Thyroid gland (tissue), 4 donors: ENCODE measurements around the gene POU3F3. TPM values are rescaled to one million over a fixed set of nuclear protein-coding genes. Genes with fewer than 3 reads are reported as not detected.
A peak's percentile ranks its signal among the peaks of the same experiment; 100 is the strongest.

ENCODE experiments used
- DNase-seq, 2 donors: peaks; one replicate each; pipeline ENCODE4 v3.0.0-alpha.2; 2019
- H3K27ac ChIP-seq, 3 donors: fragments of 200-600 bp; sonication (generic); 1 replicate in 2 of 3; 2 replicates in 1 of 3; pipeline ENCODE4 v1.5.1; 2016 to 2019; ENCODE audit warnings: mild to moderate bottlenecking in 1 of 3, moderate library complexity in 1 of 3
- H3K27me3 ChIP-seq: fragments of 200-600 bp; sonication (generic); one replicate; pipeline ENCODE4 v1.5.1; 2019
- H3K36me3 ChIP-seq, 2 donors: fragments of 200-600 bp; sonication (generic); one replicate each; pipeline ENCODE4 v1.5.1; 2016 to 2019
- H3K4me1 ChIP-seq, 2 donors: fragments of 200-600 bp; sonication (generic); one replicate each; pipeline ENCODE4 v1.5.1; 2017 to 2019
- H3K4me3 ChIP-seq, 3 donors: fragments of 200-600 bp; sonication (generic); replicated peaks in 1 of 3; 1 replicate in 2 of 3; 2 replicates in 1 of 3; pipeline ENCODE4 v1.5.1; 2016; ENCODE audit warnings: mild to moderate bottlenecking in 1 of 3
- H3K9me3 ChIP-seq: fragments of 200-600 bp; sonication (generic); one replicate; pipeline ENCODE4 v1.5.1; 2017
- CTCF ChIP-seq, 6 experiments: fragments of 200-600 bp in 3 of 6; fragments of 450-650 bp in 3 of 6; sonication (generic) in 3 of 6; IDR thresholded peaks; one replicate each; pipeline ENCODE4 v1.5.1; 2016 to 2019; ENCODE audit warnings: antibody characterized with exemption in 6 of 6, mild to moderate bottlenecking in 2 of 6, inconsistent platforms in 1 of 6, moderate library complexity in 1 of 6
- POLR2A ChIP-seq, 2 donors: fragments of 450-650 bp; IDR thresholded peaks; one replicate each; pipeline ENCODE4 v1.6.1; 2017; ENCODE audit warnings: antibody characterized with exemption in 2 of 2, mild to moderate bottlenecking in 2 of 2, moderate library complexity in 1 of 2
- WGBS, 2 donors: methylation state at CpG; one replicate each; pipeline ENCODE4 v1.1.5; 2017; 5-methylcytosine and 5-hydroxymethylcytosine counted together
- intact Hi-C: fragments of 100-400 bp; cut with DNase I; formaldehyde crosslinking; loops from one replicate; pipeline ENCODE4 v1.15.1; 2023
- total RNA-seq, 4 donors: library from RNA; depleted of rRNA; stranded (reverse); fragments of >200 nt; gene quantifications; one replicate each; pipeline ENCODE4 v1.2.3, GENCODE V29; 2016

POU3F3 gene
- total RNA-seq, 4 donors from 2014 or later: 0.22 TPM; not detected in 3

DNA sequence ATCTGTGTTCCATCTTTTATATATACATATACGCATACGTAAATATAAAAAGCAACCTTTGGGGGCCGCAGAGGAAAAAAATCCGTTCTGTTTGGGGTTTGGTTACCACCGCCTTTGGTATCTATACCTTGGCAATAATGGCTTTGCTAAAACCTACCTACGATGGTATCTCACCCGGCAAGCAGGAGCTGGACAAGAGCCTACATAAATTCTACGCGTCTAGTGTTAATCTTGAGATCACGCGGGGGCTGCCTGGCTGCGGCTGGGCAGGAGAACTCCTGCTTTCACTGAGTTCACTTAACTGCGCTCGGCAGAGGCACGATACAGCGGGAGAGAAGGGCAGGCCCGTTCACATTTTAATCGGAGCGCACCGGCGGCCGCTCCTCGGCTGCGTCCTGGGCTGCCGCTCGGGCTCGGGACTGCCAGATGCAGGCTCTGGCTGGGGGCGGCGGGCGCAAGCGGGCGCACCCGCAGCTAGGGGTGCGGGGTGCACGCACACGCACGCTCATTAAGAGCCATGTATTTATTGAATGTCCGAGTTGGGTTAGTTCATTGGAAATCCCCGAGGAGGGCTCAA lies 1.7 kb upstream of the POU3F3 start:
- 5% methylated on average over 27 to 37 of the region's 39 CpGs for WGBS, 2 donors
- Histone ChIP-seq H3K4me3 (peak overlapping the region in 2 of 3 donors; percentile 19 to 23), H3K27ac (no peak overlapping the region), H3K27me3 (peaks cover 65% of the 10 kb centered on the region), H3K9me3 (no peaks in the 10 kb centered on the region), H3K4me1 (peaks cover 22 to 42% of the 10 kb centered on the region in 2 donors), H3K36me3 (no peaks in the 10 kb centered on the region)
- TF ChIP-seq CTCF (IDR thresholded peaks at IDR 0.05): no peak
- no peak for TF ChIP-seq POLR2A (IDR thresholded peaks at IDR 0.05)
- intact Hi-C loops: no loop called here
- no peak for DNase-seq

DNA sequence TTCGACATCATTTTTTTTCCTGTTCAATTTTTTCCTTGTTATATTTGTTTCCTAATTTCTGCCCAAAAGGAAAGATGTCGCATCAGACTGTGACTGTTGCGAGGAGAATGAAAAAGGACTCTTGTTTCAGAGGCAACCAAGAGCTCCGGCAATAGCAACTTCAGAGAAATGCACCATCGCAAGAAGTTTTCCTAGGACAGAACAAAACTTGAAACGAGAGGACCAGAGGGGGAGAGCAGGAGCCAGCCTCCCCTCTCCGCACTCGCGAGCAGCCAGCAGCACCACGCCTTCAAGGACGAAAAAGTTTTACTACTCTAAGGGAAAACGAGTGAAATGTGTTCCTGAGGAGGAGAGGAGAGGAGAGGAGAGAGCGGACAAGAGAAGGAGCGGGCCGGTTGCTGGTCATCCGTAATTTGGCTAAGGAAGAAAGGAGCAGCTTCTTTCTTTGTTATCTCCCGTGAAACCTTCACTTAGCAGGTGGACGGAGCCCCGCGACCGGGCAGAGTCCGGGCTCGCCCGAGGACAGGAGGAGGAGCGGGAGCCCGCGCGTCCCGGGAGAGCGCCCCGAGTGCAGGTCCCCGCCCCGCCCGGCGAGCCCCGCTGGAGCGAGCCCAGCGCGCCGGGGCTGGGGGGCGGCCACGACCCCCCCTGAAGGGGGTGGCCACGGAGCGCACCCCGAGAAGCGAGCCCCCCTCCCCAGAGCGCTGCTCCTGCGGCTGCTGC lies 744 bp downstream of the POU3F3 start:
- TF ChIP-seq CTCF (IDR thresholded peaks at IDR 0.05) (no peak), POLR2A (IDR thresholded peaks at IDR 0.05) (no peak)
- WGBS, 2 donors: 7 to 8% methylated on average over 24 to 37 of the region's 48 CpGs
- Histone ChIP-seq H3K9me3 (no peaks in the 10 kb centered on the region), H3K36me3 (no peaks in the 10 kb centered on the region), H3K4me3 (no peak overlapping the region), H3K4me1 (peaks cover 22 to 48% of the 10 kb centered on the region in 2 donors), H3K27ac (no peak overlapping the region), H3K27me3 (peaks cover 71% of the 10 kb centered on the region)
- intact Hi-C loops: no loop called here
- no peak for DNase-seq

DNA sequence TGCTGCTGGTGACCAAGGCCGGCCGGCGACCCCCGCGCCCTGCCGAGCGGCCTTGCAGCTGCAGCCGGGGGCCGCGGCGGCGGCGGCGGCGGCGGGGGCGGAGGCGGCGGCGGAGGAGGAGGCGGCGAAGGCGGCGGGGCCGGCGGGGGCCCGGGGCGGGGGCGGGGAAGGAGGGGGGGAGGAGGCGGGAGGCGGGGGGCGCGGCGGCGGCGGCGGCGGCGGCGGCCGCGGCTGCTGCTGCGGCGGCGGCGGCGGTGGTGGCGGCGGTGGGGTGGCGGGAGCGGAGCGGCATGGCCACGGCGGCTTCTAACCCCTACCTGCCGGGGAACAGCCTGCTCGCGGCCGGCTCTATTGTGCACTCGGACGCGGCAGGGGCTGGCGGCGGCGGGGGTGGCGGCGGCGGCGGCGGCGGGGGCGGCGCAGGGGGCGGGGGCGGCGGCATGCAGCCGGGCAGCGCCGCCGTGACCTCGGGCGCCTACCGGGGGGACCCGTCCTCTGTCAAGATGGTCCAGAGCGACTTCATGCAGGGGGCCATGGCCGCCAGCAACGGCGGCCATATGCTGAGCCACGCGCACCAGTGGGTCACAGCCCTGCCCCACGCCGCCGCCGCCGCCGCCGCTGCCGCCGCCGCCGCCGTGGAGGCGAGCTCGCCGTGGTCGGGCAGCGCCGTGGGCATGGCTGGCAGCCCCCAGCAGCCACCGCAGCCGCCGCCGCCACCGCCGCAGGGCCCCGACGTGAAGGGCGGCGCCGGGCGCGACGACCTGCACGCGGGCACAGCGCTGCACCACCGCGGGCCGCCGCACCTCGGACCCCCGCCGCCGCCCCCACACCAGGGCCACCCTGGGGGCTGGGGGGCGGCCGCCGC lies 1.5 kb downstream of the POU3F3 start:
- TF ChIP-seq POLR2A (IDR thresholded peaks at IDR 0.05): no peak
- TF ChIP-seq CTCF (IDR thresholded peaks at IDR 0.05): no peak
- intact Hi-C loops: no loop called here
- H3K4me1 ChIP-seq: peaks cover 22 to 48% of the 10 kb centered on the region in 2 donors
- WGBS, 2 donors: no CpG with 5 or more reads among the region's 135 CpGs
- H3K27me3 ChIP-seq: peaks cover 68% of the 10 kb centered on the region
- no peak overlapping the region for H3K4me3 ChIP-seq
- no peaks in the 10 kb centered on the region for H3K9me3 ChIP-seq
- H3K27ac ChIP-seq: no peak overlapping the region
- DNase-seq: no peak
- no peaks in the 10 kb centered on the region for H3K36me3 ChIP-seq

DNA sequence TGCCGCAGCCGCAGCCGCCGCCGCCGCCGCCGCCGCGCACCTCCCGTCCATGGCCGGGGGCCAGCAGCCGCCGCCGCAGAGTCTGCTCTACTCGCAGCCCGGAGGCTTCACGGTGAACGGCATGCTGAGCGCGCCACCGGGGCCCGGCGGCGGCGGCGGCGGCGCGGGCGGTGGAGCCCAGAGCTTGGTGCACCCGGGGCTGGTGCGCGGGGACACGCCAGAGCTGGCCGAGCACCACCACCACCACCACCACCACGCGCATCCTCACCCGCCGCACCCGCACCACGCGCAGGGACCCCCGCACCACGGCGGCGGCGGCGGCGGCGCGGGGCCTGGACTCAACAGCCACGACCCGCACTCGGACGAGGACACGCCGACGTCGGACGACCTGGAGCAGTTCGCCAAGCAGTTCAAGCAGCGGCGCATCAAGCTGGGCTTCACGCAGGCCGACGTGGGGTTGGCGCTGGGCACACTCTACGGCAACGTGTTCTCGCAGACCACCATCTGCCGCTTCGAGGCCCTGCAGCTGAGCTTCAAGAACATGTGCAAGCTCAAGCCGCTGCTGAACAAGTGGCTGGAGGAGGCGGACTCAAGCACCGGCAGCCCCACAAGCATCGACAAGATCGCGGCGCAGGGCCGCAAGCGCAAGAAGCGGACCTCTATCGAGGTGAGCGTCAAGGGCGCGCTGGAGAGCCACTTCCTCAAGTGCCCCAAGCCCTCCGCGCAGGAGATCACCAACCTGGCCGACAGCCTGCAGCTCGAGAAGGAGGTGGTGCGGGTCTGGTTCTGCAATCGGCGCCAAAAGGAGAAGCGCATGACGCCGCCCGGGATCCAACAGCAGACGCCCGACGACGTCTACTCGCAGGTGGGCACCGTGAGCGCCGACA lies 2.4 kb downstream of the POU3F3 start:
- no peak for DNase-seq
- Histone ChIP-seq H3K4me3 (no peak overlapping the region), H3K4me1 (peaks cover 22 to 48% of the 10 kb centered on the region in 2 donors), H3K27me3 (peaks cover 65% of the 10 kb centered on the region), H3K27ac (no peak overlapping the region), H3K36me3 (no peaks in the 10 kb centered on the region), H3K9me3 (no peaks in the 10 kb centered on the region)
- intact Hi-C loops: no loop called here
- 9% methylated on average over 34 of the region's 106 CpGs; no CpG with 5 or more reads in 1 of the 2 donors for WGBS, 2 donors
- TF ChIP-seq POLR2A (IDR thresholded peaks at IDR 0.05) (no peak), CTCF (IDR thresholded peaks at IDR 0.05) (no peak)
